ENCODE data around the gene KRT2.
"Not testable (repeated sequence)": the region's sequence is repeated elsewhere in the genome, so short reads cannot be mapped to it uniquely, and the experiment has no call there.

The KRT2 gene

DNA sequence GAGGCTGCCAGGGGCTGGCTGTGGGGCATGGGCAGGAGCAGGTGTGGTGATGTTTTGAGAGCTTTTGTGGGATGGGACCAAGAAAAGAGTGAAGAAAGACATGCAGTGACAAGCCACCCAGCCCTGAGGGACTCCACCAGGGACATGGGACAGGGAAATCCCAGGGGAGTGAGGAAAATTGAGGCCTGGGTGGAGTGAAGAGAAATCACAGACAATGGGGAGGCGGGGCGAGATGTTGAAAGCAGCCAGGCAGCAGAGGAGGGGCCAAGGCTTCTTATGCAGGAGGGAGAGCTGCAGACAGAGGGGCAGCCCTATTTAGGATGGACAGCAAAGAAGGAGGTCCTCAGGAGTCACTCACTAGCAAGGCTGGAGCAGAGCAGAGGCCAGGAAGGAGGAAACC, 32.4 kb upstream of the KRT2 start:
- DNase-seq (ENCODE audit: low spot score) = no peak

DNA sequence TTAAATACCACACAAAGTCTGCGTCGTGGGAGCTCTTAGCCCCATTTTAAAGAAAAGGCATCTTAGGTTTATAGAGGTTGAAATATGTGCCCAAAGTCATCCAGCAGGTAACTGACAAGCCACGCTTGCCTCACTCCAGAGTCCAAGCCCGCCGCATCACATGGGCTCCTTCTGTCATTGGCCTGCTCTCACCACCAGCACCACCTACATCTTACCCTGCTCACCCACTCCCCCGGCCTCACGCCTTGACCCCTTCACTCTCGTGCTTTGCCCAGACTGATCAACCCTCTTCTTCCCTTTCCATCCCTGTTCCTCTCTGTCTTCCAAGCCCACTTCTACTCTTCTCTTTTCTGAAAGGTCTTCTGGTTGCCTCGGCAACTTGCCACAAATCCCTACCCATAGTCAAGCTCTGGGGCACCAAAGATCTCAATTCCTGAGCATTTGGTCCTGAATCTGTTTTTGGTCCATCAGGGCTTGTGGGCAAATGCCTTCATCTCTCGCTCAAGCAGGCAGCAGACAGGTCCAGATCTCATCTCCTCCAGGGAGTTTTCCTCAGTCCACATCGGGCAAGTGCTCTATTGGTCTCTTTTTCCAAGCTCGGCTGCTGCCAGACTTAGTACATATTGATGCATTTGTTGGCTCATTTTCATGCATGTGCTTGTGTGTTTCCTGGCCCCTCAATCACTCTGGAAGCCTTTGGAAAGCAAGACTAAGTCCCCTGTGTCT, 31.7 kb upstream of the KRT2 start:
- DNase-seq (ENCODE audit: low spot score) = no peak

DNA sequence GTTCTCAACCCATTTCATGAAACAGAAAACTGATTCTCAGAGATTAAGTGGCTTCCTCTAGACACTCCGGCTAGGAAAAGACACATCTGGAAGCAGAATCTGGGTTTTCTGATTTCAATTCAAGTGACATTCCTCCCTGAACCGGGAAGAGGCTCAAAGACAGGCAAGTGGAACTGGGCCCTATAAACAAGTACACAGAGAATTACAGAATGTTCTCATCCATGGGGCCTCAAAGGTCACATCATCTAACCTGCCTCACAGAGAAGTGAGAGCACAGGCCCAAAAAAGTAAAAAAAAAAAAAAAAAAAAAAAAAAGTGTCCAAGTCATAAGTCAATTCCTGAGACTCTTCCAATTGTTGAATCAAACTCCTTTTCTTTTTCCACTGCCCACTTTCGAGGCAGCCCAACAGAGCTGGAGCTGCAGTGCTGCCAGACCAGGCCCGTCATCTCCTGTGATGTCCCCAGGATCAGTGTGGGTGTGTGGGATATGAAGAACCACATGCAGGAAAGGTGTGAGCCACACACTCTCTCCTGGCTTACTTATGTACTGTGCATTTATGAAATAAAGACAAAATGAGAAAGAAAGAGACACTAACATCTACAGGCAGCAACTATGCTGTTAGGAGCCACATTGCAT, 31.0 kb upstream of the KRT2 start:
- DNase-seq (ENCODE audit: low spot score) = no peak

DNA sequence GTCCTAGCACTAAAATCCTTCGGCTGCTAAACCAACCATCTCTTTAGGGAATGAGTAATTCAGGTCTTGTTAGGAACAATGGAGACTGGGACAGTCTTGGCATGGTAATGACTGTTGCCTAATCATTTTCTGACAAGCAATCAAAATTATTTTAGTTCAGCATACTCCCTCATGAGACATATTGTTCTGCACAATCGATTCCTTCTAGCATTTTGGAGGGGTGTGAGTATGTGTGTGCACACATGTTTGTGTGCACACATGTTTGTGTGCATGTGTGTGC, 30.3 kb upstream of the KRT2 start:
- no peak for DNase-seq (ENCODE audit: low spot score)

DNA sequence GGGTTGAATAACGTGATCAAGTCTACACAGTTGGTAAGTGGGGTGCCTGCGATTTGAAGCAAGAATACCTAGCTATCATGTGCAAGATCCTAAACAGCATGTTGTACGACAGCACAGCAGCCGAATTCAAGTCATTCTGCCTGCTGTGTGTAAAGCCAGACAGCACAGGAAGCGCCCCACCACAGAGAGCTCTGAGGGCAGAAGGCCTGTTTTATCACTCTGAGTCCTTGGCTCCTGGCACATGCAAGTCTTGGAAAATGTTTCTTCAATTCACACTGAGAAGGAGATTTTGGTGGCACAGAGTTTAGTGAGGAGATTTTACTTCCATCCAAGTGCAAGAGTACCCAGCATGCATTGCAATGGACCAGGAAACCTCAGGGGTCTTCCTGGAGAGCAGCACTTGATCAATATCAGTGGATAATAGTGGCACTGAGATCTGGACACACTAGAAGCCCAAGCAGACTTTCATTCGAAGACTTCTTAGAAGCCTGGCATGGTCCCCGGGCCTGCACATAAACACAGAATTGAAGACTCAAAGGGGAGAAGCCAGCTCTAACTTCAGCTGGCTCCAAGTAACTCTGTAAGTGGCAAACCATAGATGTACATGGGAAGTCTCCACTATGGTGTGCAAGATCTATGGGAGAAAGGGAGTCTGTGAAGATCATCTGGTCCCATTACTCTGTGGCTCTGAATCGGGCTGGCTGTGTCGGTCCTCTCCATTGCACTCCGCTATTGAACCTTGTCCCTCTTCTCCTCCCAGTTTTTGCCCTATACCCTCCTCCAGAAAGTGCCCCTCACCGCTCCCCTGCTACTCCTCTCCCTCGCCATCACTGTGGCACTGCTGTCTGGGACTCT, 29.7 kb upstream of the KRT2 start:
- no peak for DNase-seq (ENCODE audit: low spot score)

DNA sequence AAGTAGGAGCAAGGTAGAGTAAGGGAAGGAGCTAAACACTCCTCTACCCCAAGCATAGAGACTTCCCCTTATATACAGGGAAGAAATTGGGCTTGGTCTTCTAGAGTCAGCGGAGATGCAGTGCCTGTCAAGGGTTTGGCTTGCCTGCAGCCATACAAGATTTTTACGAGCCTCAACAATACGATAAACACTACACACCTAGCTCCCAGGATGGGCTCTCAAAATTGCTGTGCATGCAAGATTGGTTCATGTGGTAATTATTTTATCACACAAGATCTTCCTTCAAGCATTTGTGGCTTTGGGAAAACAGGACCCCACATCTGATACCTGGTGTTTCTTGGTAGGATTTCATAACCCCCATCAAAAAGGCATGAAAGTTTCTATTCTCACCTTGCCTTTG, 28.4 kb upstream of the KRT2 start, which contains the start of gene KRT1:
KRT1 (minus strand) TSS at position 45 of the 400 bp plus-strand sequence. CDS start 59 bp downstream, outside the sequence.
- no peak for DNase-seq (ENCODE audit: low spot score)

DNA sequence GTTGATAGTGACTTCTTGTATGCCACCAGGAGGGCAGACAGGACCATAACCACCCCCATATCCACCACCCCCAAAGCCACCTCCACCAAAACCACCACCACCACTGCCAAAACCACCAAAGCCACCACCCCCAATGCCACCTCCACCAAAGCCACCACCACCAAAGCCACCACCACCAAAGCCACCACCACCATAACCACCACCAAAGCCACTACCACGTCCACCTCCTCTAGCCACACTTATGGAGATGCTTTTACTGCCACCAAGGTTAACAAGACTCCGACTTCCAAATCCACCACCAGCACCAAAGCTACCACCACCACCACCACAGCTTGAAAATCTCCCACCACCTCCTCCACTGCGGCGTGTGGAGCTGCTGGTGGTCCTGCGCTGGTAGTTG, 27.9 kb upstream of the KRT2 start:
- no peak for DNase-seq (ENCODE audit: low spot score)

DNA sequence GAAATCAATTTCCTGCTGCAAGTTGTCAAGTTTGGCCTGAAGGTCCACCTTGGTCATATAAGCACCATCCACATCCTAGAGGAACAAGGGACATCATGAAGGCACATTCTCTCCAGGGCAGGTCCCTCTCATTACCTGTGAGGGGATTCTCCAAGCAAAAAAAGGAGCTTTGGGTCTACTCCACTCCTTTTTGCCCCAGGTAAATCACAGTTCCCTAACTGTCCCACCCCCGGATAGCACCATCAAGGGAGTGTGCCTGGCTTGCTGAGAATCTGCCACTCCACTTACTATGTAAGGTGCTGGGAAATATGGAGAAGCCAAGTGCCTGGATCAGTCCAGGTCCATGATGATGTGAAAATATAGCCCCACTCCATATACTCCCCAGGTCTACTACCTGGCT, 25.7 kb upstream of the KRT2 start:
- DNase-seq (ENCODE audit: low spot score) = no peak

DNA sequence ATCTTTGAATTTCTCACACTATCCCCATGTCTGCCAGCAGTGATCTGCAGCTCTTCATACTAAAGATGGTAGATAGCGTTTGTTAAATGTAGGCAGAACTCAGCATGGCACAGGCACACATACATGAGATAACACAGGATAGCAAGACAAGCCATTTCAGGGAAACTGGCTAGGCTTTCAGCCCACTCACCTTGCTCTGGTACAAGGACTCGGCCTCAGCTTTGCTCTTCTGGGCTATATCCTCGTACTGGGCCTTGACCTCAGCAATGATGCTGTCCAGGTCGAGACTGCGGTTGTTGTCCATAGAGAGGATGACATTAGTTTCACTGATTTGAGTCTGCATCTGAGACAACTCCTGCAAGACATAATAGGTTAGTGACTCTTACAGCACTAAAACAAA, 25.1 kb upstream of the KRT2 start:
- no peak for DNase-seq (ENCODE audit: low spot score)

DNA sequence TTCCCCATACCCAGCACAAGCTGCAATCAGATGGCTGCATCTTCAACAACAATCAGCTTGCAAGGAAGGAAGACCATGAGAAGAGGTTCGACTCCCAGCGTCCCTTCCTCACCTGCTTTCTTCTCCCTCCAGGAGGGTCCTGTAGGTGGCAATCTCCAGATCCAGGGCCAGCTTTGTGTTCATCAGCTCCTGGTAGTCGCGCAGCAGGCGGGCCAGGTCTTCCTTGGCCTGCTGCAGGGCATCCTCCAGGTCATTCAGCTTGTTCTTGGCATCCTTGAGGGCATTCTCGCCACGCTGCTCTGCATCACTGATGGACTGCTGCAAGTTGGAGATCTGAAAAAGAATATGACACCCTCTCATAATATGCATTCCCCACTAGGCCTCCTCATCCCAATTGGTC, 24.2 kb upstream of the KRT2 start:
- no peak for DNase-seq (ENCODE audit: low spot score)

DNA sequence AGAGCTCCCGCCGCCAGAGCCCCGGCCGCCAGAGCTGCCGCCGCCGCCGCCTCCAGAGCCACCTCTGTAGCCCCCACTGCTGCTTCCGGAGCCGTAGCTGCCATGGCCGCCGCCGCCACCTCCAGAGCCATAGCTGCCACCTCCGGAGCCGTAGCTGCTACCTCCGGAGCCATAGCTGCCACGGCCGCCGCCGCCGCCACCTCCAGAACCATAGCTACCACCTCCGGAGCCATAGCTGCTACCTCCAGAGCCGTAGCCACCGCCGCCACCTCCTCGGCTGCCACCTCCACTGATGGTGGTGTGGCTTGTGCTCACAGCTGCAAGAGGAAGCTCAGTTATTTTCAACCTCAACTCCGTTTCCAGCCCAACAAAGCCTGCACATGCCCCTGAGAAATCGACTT, 23.3 kb upstream of the KRT2 start:
- DNase-seq (ENCODE audit: low spot score) = no peak

DNA sequence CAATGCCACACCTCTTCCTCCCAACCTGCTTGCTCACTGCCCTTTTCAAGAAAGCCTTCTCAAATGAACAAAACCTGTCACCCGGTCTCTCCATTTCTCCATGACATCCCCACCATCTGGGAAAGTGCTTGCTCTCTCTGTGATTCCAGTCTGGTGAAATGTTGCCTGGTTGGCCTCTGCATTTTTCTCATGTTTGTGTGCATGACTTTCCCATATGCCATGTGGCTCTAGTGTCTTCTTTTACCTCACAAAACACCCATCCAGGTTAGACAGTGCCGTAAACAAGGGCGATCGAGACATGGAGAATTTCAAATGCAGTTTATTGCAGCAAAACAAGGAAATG, 22.4 kb upstream of the KRT2 start:
- no peak for DNase-seq (ENCODE audit: low spot score)

DNA sequence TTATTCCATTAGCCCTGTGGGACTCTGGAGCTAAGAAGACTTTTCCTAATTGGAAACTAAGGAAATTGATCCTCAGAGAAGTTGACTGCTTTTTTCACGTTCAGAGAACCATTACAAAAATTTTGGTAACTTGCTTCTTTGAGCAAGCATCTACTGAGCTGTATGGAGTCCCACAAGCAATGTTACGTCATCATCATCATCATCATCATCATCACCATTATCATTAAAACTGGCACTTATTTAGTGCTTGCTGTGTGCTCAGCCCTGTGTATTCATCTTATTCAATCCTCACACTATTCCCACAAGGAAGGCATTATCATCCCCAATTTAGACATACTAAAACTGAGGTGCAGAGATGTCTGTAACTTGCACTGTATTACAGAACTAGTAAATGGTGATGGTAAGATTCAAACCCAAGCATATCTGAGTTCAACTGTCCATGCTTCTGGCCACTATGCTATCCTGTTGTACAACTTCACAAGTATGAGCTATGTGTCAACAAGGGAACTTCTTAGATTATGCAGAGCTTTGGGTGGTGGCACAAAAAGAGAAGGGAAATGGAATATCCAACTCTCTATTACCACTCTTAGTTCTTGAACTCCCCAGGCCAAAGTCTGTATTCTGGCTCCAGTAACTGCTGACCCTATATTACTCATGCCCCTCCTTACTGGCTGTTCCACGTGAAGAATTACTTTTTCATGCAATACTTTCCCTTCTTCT, 21.9 kb upstream of the KRT2 start:
- no peak for DNase-seq (ENCODE audit: low spot score)

DNA sequence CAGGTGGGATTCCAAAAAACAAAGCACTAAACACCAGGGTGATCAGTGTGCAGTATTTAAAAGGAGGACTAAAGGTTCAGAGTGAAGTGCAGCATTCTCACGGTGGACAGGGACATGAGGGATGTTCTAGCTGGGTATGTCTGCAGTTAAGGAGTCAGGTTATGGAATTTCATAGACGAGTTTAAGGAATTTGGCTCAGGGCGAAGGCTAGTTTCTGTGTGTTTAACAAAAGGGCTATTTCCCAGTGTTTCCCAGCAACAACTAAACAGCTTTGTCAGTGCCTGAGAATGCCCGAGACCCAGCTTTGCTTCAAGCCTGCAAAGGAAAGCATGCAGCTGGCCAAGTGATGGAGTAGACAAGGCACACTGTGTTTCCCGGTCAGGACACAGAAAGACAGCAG, 21.2 kb upstream of the KRT2 start:
- no peak for DNase-seq (ENCODE audit: low spot score)

DNA sequence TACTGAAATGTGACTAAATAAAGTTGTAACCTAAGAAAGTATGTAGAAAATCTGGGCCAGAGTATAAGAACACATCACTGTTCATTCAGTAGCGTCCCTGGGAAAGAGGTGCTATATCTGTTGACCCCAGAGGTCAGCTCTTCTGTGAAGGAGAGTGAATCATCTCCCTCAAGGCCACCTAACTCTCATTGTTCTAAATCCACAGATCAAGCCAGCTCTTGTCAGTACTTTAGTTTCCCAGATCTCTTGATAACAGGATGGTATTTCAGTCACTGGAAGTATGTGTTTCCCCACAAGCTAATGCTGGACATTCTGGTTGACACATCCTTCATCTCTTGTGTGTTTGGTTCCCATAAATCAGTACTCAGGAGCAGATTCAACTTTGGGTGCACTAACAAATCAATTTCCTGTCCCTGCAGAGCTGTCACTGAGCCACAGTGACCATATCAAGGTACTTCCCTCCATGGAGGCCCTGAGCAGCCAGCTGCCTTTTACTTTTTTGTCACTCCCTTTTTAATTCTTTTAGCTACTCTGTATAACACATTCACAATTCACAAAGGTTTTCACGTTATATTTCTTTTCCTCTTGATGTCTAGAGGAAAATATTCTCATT, 20.4 kb upstream of the KRT2 start:
- peak; percentile 30 for DNase-seq (ENCODE audit: low spot score)

DNA sequence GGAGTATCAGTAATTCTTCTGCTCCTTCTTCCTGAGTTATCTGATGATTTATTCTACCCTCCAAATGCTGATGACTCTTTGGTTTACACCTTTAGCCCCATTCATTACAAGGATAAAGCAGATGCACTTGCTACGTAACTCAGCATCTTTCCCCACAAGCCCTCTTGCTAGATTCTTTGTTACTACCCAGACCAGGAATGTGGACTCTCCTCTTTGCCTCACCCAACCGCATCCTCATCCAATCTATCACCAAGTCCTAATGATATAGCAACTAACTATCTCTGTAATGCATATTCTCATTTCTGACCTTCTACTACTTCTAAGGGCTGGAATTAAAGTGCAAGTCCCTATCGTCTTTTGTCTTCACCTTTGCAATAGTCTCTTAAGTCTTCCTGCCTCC, 18.9 kb upstream of the KRT2 start:
- DNase-seq (ENCODE audit: low spot score) = no peak

DNA sequence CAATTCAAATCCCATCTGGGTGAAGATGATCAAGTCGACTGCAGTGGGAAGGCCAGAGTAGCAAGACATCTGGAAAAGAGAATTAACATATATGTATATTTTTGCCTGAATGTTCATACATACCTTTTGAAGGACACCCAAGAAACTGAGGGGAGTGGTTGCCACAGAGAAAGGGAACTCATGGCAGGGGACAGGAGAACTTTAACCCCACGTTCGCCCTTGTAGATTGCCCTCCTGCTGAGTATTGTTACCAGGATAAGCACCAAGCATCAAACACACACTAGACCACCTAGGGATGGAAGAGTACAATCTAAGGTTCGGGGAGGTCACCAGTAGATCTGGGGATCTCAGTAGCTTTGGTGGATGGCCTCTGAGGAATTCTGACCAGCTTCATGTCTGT, 18.5 kb upstream of the KRT2 start:
- no peak for DNase-seq (ENCODE audit: low spot score)

DNA sequence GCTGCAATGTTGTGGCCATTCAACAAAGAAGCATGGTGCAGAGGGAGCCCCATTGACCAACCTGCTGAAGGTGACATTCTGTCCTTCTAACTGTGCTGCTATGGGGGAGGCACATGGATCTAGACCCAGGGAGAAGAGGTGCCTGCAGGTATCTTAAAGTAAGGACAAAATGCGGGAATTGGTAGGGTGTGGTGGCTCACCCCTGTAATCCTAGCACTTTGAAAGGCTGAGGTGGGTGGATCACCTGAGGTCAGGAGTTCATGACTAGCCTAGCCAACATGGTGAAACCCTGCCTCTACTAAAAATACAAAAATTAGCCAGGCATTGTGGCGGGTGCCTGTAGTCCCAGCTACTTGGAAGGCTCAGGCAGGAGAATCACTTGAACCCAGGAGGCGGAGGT, 17.9 kb upstream of the KRT2 start:
- not testable (repeated sequence) for DNase-seq (ENCODE audit: low spot score)

DNA sequence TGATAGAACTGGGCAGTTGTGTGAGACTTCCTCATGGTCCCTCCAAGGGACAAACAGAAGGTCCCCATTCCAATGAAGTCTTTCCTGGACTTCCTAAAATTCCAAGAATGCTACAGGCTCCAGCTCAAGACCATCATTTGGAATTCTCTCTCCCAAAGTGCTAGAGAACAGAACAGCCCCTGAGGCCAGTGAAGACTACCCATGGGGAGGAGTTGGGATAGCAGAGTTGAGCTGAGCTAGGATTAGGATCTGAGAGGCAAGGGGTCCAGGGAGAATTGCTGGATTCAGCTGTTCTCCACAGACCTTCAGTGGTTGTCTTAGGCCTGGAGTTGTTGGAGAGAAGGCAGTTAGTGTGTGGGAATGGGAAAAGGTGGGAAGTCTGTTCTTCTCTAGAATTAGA, 17.4 kb upstream of the KRT2 start:
- DNase-seq (ENCODE audit: low spot score) = no peak

DNA sequence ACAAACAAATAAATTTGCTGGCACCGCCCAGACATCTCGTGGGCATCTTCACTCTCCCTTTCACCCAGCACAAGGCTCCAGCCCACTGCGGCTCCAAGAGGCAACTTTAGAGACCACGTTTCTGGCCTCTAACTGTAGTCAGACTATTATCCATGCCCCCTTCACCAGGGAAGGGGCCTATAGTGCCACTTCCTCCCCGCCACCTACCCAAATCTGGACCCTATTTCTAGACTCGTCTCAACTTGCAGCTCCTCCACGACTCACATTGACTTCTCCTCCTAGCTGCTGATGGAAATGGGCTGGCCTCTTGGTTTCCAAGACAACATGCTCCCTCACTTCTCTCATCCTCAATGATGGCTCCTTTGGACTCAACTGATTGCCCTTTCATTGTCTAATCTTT, 15.9 kb upstream of the KRT2 start:
- no peak for DNase-seq (ENCODE audit: low spot score)

DNA sequence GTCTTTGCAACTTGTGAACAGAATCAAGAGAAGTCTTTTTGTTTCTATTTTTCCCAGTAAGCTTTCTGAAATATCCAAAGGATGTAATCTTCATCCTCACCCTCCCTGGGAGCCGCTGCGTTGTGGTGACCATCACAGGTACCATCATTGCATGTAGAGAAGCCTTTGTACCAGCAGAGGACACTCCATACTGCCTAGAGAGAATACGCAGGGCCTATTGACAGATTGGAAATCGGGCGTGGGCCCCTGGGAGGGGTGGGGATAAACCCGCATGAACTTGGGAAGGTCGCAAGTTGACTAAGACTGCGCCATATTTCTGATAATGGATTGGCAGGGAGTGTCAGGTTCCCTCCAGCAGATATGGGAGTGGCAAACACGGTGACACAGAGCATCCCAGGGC, 15.5 kb upstream of the KRT2 start:
- DNase-seq (ENCODE audit: low spot score) = no peak

DNA sequence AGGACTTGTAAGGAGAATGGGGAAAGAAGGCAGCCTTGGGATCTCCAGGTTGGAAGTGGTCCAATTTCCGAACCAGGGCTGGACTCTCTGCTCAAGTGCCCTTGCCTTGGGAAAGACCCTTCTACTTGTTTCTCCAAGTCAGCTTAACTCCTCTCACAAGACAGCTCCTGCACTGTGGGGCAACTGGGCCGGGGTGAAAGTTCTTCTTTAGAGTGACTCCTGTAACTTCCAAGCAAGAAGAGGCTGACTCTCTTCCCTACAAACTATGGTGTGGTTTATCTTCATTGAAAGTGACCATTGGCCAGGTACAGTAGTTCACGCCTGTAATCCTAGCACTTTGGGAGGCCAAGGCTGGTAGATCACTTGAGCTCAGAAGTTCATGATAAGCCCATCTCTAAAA, 14.5 kb upstream of the KRT2 start:
- DNase-seq (ENCODE audit: low spot score) = no peak
